HG03558 (cell line): ENCODE measurements around the gene BRD4.

Experiments used
- ATAC-seq: cut with Tn5 transposase; IDR thresholded peaks from one replicate; pipeline ENCODE4 v1.9.1; 2021; ENCODE audit warnings: moderate number of reproducible peaks; ENCODE audit not compliant: unreplicated experiment; ENCODE audit errors: extremely low read depth

BRD4 gene

DNA sequence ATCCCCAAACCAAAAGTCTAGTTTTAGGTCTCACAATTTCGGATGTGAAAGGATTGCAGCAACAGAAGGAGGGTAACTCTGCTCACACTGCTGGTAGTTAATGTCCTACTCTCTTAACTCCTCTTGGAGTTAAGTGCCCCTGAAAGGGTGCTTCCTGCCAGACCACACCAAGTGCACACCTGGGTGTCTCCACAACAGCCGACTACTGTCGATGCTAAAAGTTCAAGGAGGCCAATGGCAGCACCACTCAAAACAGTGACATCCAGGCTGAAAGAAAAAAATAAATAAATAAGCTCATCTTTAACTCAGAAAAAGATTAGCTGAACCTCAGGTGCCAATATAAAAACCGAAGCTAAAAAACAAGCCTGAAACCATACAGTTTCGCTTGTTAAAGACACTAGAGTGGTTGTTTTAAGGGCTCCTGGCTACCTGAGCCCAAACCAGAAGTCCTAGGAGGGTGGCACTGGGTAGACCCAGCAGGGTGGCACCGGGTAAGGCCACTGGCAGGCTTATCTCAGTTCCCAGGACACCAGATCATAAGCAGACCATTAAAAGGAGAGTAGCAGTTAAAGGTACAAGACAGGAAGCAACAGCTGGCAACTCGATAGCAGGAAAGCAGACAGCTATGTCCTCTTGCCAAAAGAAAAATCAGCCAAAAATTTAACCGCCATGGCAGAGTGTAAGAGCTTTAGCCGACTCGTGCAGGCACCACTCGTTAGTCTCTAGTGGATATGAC, 39.3 kb downstream of the BRD4 start:
- ATAC-seq, result no peak

DNA sequence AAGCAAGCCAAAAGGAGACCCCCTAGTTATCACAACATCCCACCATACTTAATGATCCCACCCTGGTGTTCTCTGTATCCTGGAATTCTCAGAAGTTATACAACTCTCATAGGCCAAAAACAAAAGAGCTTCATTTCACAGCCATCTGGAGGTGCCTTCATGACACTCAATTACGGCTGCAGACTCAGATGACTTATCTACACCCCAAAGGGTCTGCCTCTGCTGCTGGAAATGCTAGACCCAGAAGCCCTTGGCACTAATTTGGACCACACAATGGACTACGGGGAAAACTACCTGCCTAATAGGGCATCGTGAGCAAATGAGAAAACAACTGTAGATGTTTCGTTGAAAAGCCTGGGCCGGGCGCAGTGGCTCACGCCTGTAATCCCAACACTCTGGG, 40.2 kb downstream of the BRD4 start:
- no peak for ATAC-seq

DNA sequence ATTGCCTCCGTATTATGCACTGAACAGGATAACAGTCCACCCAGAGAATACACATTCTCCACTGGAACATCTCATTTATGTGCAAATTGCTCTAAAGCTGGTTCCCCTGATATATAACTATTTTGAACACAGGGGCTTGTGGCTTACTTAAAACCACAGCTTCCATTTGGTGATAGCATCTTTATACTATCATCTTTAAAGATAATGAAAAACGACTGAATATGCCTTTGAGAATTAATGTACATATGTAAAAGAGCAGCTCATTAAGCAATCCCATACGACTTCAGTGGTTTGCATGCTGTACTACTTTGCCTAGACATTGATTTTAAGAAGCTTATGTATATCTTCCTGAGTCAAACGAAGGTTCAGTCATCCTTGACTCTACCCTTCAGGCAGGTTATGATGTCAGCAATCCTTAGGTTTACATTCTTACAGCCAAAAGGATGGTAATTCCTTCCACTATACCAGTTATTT, 40.8 kb downstream of the BRD4 start:
- no peak for ATAC-seq

- ATAC-seq, result no peak
Observed at GRCh38 chr19:15291089-15291488, 41.2 kb downstream of the BRD4 start.

DNA sequence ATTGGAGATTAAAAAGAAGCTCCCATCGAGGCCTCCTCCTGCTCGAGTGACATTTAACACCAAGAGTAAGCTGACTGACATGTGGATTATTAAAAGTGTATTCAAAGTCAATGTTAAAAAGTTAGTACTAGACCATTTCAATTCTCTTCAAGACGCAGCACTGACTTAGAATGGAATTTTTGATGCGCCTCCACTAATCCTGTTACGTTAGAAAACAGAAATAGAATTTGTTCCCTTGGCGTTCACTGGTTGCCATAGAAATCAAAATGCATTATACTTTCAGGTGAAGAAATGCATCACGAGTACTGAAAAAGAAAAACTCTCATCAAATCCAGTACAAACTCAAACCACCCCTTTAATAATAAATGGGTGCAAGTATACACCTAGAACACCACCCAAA, 42.2 kb downstream of the BRD4 start:
- no peak for ATAC-seq

GRCh38 chr19:15289673-15290072, 42.7 kb downstream of the BRD4 start:
- no peak for ATAC-seq

DNA sequence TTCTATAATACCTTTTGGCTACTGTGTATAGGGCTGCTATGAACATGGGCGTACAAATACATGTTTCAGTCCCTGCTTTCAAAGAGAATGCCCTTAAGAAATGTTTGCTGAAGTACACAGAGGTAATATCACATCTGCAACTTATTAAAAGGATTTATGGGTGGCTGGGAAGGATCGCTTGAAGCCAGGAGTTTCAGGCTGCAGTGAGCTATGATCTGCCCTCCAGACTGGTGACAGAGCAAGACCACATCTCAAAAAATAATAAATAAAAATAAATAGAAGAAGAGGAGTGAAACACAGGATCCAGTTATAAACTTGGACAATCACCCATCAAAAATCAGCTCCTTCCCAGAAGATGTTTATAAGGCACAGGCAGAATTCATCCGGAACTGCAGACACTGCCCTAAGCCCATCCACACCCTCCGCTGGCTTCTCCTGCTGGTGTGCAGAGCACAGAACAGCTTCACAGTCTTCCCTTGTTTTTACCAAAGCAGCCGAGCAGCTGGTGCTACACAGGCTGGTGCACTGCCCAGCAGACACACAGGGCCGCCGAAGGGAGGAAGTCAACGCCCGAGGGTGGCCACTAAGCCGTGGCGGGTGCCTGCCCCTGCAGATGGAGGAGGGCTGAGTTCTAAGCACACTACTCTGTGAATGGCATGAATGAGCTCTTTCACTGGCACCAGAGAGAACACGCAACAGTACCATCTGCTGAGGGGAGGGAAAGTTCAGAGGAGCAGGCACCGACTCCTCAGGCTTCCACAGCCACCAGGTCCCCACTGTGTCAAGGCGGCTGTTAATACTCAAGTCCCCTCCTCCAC, 44.0 kb downstream of the BRD4 start:
- no peak for ATAC-seq

GRCh38 chr19:15287496-15287895, 44.8 kb downstream of the BRD4 start:
- no peak for ATAC-seq

GRCh38 chr19:15286688-15287365, 45.5 kb downstream of the BRD4 start:
- ATAC-seq, result no peak

- ATAC-seq, result no peak
Observed at GRCh38 chr19:15285896-15286591, 46.3 kb downstream of the BRD4 start.

DNA sequence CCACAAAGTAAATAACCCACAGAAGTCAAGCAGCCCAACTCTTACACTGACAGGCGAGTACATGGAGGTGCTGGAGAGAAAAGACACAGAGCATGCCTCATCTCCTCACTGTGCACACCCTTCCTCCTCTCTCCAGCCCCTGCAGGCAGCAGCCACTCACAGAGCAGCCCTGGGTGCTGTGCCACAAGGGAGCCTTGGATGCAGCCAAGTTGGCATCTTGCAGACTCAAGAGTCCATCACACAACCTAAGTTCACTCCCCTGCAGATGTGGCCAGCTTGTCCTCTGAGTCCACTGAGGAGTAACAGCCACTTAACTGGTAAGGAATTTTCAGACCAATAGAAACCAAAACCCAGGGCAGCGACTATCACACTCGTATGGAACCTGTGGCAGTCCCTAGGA, 47.4 kb downstream of the BRD4 start:
- ATAC-seq, result no peak

- no peak for ATAC-seq
Observed at GRCh38 chr19:15284091-15284490, 48.2 kb downstream of the BRD4 start.

DNA sequence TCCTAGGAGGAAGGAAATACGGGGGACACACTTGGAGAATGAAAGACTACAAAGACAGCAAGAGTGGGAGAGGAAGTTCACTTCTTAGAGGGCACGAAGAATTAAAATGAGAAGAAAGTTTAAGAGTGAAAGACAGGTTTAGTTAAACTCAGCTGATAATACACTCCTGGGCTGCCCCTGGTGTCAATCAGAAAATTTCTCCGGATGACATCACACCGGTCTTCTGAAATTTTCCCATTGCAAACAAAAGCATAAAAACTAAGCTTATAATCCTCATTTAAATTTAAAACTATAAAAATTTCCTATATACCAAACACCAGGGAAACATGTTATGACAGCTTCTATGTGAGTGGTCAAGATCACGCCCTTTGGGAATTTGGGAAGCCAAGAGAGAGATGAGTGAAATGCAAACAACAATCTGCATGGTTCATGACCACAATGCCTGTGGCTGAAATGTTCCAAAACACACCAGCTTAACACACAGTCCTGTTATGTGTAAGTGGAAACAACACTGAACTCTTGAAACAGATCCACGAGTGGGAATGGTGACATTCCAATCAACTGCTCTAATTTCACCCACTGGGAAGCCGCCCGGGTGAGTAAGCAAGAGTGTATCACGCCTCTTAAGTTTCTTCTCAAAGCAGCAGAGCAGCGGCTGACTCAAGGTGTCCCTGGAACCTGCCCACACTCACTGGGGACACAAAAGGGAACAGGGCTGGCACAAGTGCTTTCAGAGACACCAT, 49.0 kb downstream of the BRD4 start:
- no peak for ATAC-seq

- no peak for ATAC-seq
Observed at GRCh38 chr19:15282311-15282705, 50.0 kb downstream of the BRD4 start.

DNA sequence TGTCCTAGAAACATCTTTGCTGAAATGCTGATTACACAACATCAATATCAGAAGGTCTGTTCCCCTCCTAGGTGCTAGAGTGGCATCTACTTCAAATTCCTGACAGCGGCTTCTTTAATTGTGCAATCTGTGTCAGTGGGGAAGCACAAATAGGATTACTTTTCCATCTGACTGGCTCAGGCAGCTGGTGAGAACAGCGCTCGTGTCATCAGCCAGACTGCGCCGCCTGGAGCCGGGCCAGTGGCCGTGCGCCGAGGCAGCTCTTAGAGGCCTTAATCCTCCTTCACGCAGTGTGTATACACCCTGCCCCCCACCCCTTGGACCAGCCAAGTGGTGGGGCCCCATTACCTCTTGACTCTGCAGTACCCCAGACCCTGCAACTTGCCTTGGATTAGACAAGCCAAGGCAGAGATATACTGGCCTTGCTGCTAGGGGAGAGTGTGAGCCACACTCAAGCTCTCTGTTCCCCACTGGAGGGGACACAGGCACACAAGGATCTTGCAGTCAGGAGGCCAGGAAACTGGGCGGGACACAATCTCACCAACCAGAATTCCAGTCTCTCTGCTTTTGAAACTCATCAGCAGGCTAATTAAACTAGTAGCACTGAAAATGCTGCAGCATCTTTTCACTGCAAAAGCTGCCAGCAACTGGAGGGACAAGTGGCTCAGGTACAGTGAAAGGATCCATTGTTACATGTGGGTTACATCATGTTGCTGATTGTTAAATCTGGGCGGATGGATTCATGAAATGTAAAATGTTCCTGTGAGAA, 51.2 kb downstream of the BRD4 start:
- no peak for ATAC-seq

DNA sequence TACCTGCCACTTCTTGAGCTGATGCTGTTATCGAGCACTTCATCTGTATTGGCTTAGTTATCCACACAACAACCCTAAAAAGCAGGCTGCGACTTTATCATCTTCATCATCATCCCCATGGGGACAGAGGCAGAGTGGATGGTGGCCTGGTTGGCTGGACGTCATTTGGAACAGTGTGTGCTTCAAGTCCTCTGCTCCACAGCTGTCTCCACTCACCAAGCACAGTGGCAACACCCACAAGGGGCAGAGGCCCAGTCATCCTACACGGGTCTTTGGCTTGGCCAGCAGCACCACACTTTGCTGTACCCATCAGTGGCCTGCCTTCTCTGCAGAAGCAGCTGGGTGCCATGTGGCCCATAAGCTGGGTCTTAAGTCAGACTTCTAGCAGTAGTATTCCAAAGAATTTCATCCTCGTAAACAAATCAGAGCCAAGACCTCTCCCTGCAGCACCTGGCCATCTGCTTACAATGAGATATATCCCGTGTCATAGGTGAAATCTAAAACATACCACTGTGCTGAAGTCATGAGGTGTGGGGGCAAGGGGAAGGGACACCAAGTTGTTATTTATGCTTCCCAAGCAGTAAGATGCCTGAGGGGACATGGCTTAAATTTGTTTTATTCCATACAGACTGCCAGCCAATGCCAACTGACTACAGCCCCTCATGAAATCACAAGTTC, 52.2 kb downstream of the BRD4 start:
- ATAC-seq, result no peak

DNA sequence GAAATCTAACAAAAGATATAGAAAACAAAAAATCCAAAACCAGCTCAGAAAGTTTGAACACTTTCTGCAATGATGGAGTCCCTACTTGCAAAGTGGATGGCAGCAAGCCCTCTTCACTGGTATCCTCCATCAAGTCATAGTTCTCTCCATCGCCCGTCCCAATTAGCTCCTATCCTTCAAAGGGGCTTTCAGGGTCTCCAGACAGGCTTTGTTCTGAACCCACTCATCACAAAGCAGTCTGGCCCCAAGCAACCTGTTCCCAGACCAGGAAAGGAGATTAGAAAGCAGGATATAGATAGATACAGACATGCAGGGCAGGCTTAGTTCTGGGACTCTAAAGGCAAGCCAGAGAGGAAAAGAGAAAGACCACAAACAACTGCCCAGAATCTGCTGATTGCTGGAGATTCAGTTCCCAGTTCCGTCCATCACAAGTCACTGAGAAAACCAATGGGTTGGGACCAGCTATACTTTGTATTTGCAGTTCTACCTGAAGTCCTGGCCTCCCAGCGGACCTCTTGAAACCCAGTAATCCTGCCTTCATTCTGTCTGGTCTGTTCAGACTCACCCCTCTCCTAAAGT, 52.9 kb downstream of the BRD4 start:
- ATAC-seq, result no peak

- ATAC-seq, result no peak
Observed at GRCh38 chr19:15276620-15277215, 55.6 kb downstream of the BRD4 start.
